Measurements from ENCODE around the gene MAP3K13. TPM values are rescaled to one million over a fixed set of nuclear protein-coding genes. Genes with fewer than 3 reads are reported as not detected.

Gene MAP3K13
- total RNA-seq, 1 experiment from 2014 or later = not detected

DNA sequence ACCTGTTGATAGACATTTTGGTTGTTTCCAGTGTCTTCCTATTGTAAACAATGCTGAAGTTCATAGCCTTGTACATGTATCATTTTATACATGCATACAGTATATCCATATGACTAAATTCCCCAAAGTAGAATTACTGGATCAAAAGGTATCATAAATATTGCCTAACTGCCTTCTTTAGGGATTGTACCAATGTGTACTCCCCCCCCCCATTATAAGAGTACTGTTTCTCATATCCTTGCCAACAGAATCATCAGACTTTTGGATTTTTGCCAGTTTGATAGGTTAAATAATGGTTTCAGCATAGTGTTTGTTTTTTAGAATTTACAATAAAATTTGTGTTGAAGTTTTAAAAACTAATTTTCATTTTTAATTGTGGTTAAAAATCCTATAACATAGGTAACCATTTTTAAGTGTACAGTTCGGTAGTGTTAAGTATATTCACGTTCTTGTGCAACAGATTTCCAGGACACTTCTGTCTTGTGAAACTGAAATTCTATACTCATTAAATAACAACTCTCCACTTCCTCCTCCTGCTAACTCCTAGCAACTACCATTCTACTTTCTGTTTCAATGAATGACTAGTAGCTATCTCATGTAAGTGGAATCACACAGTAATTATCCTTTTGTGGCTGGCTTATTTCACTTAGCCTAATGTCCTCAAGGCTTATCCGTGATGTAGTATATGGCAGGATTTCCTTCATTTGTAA is 30.8 kb upstream of the MAP3K13 start:
- DNase-seq = no peak
- Histone ChIP-seq H3K27me3 (ENCODE audit: control insufficient read depth, insufficient read depth, low read length) (no peaks in the 10 kb centered on the region), H3K4me3 (ENCODE audit: insufficient read depth, low read depth, low read length) (no peak overlapping the region), H3K36me3 (replicated peaks; ENCODE audit: control insufficient read depth, insufficient read depth, low read length) (no peaks in the 10 kb centered on the region)

DNA sequence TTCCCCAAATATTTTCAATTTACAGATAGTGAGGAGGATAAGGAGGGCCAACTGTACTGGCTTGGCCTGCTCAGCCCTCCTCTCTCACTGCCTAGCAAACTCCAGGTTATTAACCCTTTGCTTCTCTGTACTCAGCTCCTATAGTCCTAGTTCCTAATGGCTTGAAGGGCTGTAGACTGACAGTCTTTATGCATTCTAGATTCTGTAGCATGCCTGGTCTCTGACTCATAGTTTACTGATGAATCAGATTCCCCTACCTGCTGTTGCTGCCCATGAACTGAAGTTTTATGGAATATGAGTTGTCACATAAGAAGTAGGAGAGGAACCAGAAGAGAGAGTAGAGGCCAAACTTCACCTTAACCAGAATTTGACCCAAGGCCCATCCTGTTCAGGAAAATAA is 27.1 kb upstream of the MAP3K13 start:
- H3K27me3 ChIP-seq (ENCODE audit: control insufficient read depth, insufficient read depth, low read length) = no peaks in the 10 kb centered on the region
- no peaks in the 10 kb centered on the region for H3K36me3 ChIP-seq (replicated peaks; ENCODE audit: control insufficient read depth, insufficient read depth, low read length)
- DNase-seq = no peak
- no peak overlapping the region for H3K4me3 ChIP-seq (ENCODE audit: insufficient read depth, low read depth, low read length)

DNA sequence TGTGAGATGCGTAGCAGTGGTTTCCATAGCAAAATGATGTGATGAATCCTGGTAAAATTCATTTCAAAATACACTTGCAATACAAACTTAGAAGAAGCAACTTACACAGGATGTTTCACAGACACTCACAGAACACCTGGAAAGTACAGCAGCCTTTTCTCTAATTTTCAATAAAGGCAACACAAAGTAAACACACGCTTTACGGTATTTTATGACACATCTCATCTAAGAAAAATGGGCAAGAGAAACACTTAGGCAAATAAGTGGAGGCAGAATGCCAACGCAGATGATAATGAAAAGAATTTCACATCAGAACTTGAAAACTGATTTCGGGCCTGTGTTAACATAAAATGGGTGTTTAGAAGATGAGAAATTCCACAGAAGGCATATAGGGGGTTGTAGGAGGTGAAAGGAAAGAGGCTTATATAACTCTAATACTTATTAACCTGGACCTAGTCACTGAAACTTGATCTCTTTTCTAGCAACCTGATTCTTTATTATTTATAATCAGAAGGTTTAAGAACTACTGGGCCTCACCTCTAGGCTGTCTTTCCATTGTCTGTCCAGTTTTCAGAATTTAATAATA is 25.6 kb upstream of the MAP3K13 start:
- Histone ChIP-seq H3K36me3 (replicated peaks; ENCODE audit: control insufficient read depth, insufficient read depth, low read length) (no peaks in the 10 kb centered on the region), H3K4me3 (ENCODE audit: insufficient read depth, low read depth, low read length) (no peak overlapping the region), H3K27me3 (ENCODE audit: control insufficient read depth, insufficient read depth, low read length) (no peaks in the 10 kb centered on the region)
- DNase-seq = no peak

DNA sequence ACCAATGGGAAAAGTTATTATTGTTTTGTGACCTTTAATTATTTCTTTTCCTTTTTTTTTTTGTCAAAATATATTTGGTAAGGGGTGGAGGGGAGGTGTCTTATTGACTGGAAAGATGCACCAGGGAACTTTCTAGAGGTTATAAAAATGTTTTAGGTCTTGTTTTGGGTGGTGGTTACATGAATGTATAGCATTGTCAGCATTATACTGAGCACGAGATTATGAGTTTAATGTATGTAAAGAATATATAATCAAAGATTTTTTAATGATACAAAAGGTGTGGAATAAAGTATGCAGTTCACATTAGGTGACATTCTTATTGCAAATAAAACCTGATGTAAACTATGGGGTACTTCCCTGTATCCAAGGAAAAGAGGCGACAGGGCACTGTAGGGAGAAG is 23.0 kb upstream of the MAP3K13 start:
- H3K36me3 ChIP-seq (replicated peaks; ENCODE audit: control insufficient read depth, insufficient read depth, low read length) = no peaks in the 10 kb centered on the region
- no peak for DNase-seq
- no peaks in the 10 kb centered on the region for H3K27me3 ChIP-seq (ENCODE audit: control insufficient read depth, insufficient read depth, low read length)
- H3K4me3 ChIP-seq (ENCODE audit: insufficient read depth, low read depth, low read length) = no peak overlapping the region

DNA sequence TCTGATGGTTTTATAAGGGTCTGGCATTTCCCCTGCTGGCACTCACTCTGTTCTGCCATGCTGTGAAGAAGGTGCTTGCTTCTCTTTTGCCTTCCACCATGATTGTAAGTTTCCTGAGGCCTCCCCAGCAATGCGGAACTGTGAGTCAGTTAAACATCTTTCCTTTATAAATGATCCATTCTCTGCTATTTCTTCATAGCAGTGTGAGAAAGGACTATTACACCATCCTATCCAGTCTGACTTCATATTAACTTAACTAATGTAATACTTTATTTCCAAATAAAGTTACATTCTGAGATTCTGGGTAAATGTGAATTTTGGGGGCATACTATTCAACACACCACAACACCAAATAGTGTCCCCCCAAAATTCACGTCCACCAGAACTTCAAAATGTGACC is 22.2 kb upstream of the MAP3K13 start:
- Histone ChIP-seq H3K4me3 (ENCODE audit: insufficient read depth, low read depth, low read length) (no peak overlapping the region), H3K36me3 (replicated peaks; ENCODE audit: control insufficient read depth, insufficient read depth, low read length) (no peaks in the 10 kb centered on the region), H3K27me3 (ENCODE audit: control insufficient read depth, insufficient read depth, low read length) (no peaks in the 10 kb centered on the region)
- DNase-seq = no peak

DNA sequence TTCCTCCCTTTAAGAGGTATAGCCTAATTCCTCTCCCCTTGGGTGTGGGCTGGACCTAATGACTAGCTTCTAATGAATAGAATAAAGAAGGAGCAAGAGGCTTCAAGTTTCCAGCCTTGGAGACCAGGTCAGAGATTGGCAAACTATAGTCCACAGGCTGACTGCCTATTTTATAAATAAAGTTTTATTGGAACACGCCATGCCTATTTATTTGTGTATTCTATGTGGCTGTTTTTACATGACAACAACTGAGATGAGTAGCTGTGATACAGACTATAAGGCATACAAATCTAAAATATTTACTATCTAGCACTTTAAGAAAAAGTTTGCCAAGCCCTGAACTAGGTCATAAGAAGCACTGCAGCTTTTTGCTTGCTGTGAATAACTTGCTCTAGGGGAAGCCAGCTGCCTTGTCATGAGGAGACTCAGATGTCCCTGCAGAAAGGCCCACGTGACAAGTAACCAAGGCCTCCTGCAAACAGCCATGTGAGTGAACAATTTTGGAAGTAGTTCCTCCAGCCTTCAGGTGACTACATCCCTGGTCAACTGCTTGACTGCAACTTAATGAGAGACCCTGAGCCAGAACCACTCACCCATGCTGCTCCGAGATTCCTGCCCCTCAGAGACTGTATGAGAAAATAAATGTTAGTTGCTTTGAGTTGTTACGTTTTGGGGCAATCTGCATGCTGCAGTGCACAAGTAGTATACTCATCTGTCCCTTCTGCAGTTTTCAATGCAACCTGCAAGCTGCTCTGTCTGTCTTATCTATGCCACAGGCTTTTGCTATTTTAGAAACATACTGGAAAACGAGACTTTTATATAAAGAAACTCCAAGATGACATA is 21.1 kb upstream of the MAP3K13 start:
- H3K4me3 ChIP-seq (ENCODE audit: insufficient read depth, low read depth, low read length) = no peak overlapping the region
- H3K27me3 ChIP-seq (ENCODE audit: control insufficient read depth, insufficient read depth, low read length) = no peaks in the 10 kb centered on the region
- DNase-seq = no peak
- no peaks in the 10 kb centered on the region for H3K36me3 ChIP-seq (replicated peaks; ENCODE audit: control insufficient read depth, insufficient read depth, low read length)

DNA sequence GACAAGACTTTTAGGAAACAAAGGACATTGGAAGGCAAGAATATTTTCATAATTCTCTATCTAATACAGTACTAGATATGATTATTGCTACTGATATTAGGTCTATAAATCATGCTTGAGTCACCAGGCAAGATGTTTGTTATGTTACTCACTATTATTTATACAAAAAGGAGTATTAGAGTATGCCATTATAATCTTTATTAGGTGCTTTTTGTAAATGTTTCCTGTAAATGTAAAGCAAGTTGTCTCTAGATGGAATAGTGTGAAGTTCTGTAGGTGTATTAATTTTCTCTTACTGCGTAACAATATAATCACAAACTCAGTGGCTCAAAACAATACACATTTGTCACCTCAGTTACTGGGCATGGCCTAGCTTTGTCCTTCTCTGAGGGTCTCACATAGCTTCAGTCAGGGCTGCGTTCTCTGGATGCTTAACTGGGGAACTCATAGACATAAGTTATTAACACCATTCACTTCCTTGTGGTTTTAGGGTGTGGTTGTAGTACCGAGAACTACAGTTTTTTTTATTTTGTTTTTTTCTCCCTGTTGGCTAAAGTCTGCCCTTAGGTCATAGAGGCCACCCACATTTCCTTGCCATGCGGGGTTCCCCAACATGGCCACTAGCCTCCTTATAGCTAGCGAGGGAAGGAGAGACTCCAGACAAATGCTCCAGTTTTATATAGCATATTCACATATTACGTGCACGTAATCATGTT is 20.3 kb upstream of the MAP3K13 start:
- no peaks in the 10 kb centered on the region for H3K36me3 ChIP-seq (replicated peaks; ENCODE audit: control insufficient read depth, insufficient read depth, low read length)
- no peaks in the 10 kb centered on the region for H3K27me3 ChIP-seq (ENCODE audit: control insufficient read depth, insufficient read depth, low read length)
- H3K4me3 ChIP-seq (ENCODE audit: insufficient read depth, low read depth, low read length) = no peak overlapping the region
- DNase-seq = no peak

DNA sequence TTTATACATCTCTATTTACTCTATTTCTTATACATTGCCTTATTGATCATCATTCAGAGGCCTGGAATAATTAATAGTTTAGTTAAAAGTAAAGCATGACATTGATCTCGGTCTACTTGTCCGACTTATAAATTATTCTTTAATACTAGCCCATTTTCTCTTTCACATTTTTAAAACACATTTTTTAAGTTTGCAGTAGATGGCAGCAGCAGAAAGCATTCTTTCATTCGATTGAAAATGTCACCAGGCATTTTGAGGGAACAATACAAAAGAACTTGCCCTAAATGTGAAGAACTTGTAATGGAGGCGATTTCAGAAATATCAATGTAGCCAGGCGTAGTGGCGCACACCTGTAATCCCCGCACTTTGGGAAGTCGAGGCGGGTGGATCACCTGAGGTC is 15.5 kb upstream of the MAP3K13 start:
- H3K4me3 ChIP-seq (ENCODE audit: insufficient read depth, low read depth, low read length) = no peak overlapping the region
- H3K36me3 ChIP-seq (replicated peaks; ENCODE audit: control insufficient read depth, insufficient read depth, low read length) = no peaks in the 10 kb centered on the region
- DNase-seq = no peak
- no peaks in the 10 kb centered on the region; the same call in 1 of the 2 replicates for H3K27me3 ChIP-seq (ENCODE audit: control insufficient read depth, insufficient read depth, low read length)

DNA sequence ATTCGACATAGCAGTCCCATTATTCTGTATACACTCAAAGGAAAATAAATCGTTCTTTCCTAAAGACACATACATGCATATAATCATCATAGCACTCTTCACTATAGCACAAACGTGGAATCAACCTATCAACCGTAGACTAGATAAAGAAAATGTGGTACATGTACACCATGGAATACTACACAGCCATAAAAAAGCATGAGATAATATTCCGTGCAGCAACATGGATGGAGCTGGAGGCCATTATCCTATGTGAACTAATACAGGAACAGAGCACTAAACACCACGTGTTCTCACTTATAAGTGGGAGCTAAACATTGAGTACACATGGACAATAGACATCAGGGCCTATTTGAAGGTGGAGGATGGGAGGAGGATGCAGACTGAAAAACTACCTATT is 12.1 kb upstream of the MAP3K13 start:
- no peak for DNase-seq
- H3K36me3 ChIP-seq (replicated peaks; ENCODE audit: control insufficient read depth, insufficient read depth, low read length) = no peaks in the 10 kb centered on the region
- H3K27me3 ChIP-seq (ENCODE audit: control insufficient read depth, insufficient read depth, low read length) = no peaks in the 10 kb centered on the region; the same call in none of the 2 replicates
- no peak overlapping the region for H3K4me3 ChIP-seq (ENCODE audit: insufficient read depth, low read depth, low read length)

DNA sequence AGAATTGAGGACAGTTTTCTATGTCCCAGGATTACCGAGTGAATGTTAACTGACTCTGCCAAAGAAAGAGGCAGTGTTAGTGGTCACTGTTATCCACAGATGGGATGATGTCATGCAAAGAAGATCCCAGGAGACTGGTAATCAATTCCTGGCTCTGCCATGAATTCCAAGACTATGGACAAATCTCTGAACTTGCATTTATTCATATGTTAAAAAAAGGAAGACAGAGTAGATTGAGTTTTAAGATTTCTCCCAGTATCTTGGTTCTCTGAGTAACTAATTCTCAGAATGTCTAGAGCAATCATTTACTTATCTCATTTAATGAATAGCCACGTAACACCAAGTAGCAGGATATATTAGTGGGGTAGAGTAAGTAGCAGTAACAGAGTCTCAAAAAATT is 11.5 kb upstream of the MAP3K13 start:
- H3K27me3 ChIP-seq (ENCODE audit: control insufficient read depth, insufficient read depth, low read length) = no peaks in the 10 kb centered on the region; the same call in none of the 2 replicates
- DNase-seq = no peak
- H3K4me3 ChIP-seq (ENCODE audit: insufficient read depth, low read depth, low read length) = no peak overlapping the region
- H3K36me3 ChIP-seq (replicated peaks; ENCODE audit: control insufficient read depth, insufficient read depth, low read length) = no peaks in the 10 kb centered on the region

DNA sequence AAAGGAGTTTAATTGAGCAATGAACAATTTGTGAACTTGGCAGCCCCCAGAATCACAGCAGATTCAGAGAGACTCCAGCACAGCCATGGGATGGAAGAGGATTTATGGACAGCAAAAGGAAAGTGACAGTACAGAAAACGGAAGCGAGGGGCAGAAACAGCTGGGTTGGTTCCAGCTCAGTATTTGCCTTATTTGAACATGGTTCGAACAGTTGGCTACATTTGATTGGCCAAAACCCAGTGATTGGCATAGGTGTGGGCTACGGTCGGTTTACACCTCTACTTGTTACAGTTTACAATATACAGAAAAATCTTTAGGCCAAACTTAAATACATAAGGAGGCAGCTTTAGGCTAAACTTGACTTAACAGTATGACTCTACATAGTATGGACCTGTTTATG is 9.7 kb upstream of the MAP3K13 start:
- Histone ChIP-seq H3K36me3 (replicated peaks; ENCODE audit: control insufficient read depth, insufficient read depth, low read length) (no peaks in the 10 kb centered on the region), H3K27me3 (ENCODE audit: control insufficient read depth, insufficient read depth, low read length) (no peaks in the 10 kb centered on the region; the same call in none of the 2 replicates), H3K4me3 (ENCODE audit: insufficient read depth, low read depth, low read length) (no peak overlapping the region)
- no peak for DNase-seq

DNA sequence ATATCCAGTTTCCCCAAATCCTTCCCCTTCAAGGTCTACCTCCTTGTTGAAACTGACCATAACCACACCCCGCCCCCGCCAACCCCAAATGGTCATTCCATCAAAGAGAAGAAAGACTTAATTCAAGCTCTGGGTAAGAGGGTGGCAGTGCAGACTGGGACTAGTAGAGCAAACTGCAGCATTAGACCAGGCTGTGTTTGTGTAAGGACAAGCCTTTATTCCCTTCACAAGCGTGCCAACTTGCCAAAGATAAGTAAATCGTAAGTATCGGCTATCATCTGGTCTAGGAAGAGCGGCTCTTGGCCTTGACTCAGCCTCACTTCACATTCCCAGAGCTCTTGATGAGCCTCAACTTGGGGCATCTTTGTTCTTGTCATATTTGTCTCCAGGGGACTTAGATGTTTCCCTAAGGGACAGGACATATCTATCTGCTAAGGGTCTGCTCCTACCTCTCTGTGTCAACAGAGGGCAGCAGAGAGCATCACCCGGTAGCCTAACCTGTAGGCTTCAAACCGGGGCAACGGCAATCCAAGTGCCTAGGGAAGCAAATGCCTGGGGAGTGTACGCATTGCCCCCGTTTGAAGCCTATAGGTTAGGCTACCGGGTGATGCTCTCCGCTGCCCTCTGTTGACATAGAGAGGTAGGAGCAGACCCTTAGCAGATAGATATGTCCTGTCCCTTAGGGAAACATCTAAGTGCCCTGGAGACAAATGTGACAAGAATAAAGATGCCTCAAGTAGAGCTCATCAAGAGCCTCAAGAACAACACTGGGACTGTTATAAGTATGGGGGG is 8.9 kb upstream of the MAP3K13 start:
- DNase-seq = peak; percentile 86
- Histone ChIP-seq H3K4me3 (ENCODE audit: insufficient read depth, low read depth, low read length) (no peak overlapping the region), H3K27me3 (ENCODE audit: control insufficient read depth, insufficient read depth, low read length) (no peaks in the 10 kb centered on the region; the same call in none of the 2 replicates), H3K36me3 (replicated peaks; ENCODE audit: control insufficient read depth, insufficient read depth, low read length) (no peaks in the 10 kb centered on the region)

DNA sequence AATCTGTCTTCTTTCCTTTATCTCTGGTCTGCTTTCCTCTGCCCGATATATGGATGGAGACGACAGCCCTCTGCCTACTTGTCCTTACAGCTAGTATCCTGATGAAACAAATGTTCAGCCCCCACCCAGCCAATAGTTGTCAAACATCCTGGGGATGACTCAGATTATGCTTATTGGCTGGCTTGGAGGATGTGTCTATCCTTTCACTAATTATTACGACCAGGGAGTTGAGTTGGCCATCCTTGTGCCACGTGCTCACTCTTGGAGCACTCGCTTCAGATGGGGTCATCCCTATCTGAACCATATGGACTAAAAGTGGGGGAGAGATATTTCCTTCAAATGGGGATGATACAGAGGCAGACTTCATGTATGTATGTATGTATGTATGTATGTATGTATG is 6.4 kb upstream of the MAP3K13 start:
- no peaks in the 10 kb centered on the region; the same call in none of the 2 replicates for H3K27me3 ChIP-seq (ENCODE audit: control insufficient read depth, insufficient read depth, low read length)
- H3K4me3 ChIP-seq (ENCODE audit: insufficient read depth, low read depth, low read length) = no peak overlapping the region
- no peak for DNase-seq
- H3K36me3 ChIP-seq (replicated peaks; ENCODE audit: control insufficient read depth, insufficient read depth, low read length) = no peaks in the 10 kb centered on the region

DNA sequence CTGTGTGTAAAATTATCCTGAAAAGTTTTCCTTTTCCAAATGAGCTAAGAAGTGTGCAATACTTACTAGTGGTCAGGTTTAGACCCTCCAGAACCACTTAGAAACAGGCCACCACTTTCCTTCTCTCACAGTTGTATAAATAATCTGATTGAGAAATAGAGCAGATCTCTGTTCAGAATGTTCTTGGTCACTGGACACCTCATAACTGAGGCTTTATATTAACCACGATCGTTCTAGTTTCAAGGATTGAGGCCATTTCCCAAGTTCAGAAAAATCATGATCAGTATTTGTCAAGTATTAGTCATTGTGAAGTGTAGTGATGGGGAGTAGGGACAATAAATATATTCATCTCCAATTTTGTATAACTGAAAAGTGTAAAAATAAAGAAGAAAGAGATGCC is 1.0 kb upstream of the MAP3K13 start:
- Histone ChIP-seq H3K36me3 (replicated peaks; ENCODE audit: control insufficient read depth, insufficient read depth, low read length) (no peaks in the 10 kb centered on the region), H3K27me3 (ENCODE audit: control insufficient read depth, insufficient read depth, low read length) (peaks cover 22% of the 10 kb centered on the region; the same call in 1 of the 2 replicates), H3K4me3 (ENCODE audit: insufficient read depth, low read depth, low read length) (no peak overlapping the region)
- DNase-seq = no peak
